OCI-LY3 (cell line): Measurements from ENCODE around the gene SMPDL3A.

Experiments used
- CTCF ChIP-seq: fragments of 200-600, 300-600 bp; sonication (generic); IDR thresholded peaks from 2 replicates; pipeline ENCODE4 v1.5.1; 2014; ENCODE audit warnings: antibody characterized with exemption, low read length, low read depth
- EZH2phosphoT487 ChIP-seq: fragments of 200-600 bp; shearing (Covaris generic); IDR thresholded peaks from 2 replicates; pipeline ENCODE4 v1.6.1; 2018; ENCODE audit warnings: antibody characterized with exemption, mixed run types, low read depth

- TF ChIP-seq CTCF (no peak), EZH2phosphoT487 (no peak)
Observed at GRCh38 chr6:122788208-122788607, 850 bp upstream of the SMPDL3A start.
